ENCODE data around the gene SMYD3.

SMYD3 gene

DNA sequence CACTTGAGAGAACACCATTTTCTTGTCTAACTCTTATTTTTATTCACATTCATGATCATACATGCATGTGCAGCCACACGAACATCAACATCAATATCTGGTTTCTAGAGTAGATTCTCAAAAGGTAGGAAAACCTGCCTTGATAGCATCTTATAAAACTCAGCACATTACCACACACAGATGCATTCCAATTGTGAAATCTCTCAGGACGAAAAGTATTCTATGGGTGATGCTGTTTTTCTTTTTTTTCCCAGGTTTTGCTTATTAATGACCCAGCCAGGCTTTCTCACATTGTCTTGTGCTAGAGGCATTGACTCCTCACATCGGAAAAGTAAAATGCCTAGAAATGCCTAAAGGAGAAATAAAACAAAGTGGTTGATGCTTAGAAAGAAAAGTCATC, 789.5 kb downstream of the SMYD3 start:
- Histone ChIP-seq H3K4me1 (ENCODE audit: insufficient read depth, low read length, poor library complexity, severe bottlenecking) (no peaks in the 10 kb centered on the region), H3K9me2 (replicated peaks; ENCODE audit: low read depth, low read length) (no peaks in the 10 kb centered on the region), H3K9me3 (ENCODE audit: insufficient read depth, low read depth, low read length) (no peaks in the 10 kb centered on the region), H3K9ac (ENCODE audit: low read depth, low read length, poor library complexity, severe bottlenecking) (no peak overlapping the region), H3K27me3 (ENCODE audit: insufficient read depth, low read length, poor library complexity, severe bottlenecking) (no peaks in the 10 kb centered on the region), H3K79me2 (ENCODE audit: insufficient read depth, low read length) (no peaks in the 10 kb centered on the region), H2AFZ (ENCODE audit: low read length) (no peak overlapping the region), H3F3A (ENCODE audit: low read depth) (no peaks in the 10 kb centered on the region), H3K4me2 (ENCODE audit: low read depth, low read length, poor library complexity, severe bottlenecking) (no peak overlapping the region), H3K4me3 (ENCODE audit: low read length, poor library complexity, severe bottlenecking) (no peak overlapping the region), H4K20me1 (ENCODE audit: insufficient read depth, low read length, poor library complexity, severe bottlenecking) (no peaks in the 10 kb centered on the region), H3K36me3 (ENCODE audit: insufficient read depth, low read length) (no peaks in the 10 kb centered on the region)
- no peak for TF ChIP-seq EZH2phosphoT487 (IDR thresholded peaks at IDR 0.05; ENCODE audit: borderline replicate concordance)
- TF ChIP-seq, protein P1, sequence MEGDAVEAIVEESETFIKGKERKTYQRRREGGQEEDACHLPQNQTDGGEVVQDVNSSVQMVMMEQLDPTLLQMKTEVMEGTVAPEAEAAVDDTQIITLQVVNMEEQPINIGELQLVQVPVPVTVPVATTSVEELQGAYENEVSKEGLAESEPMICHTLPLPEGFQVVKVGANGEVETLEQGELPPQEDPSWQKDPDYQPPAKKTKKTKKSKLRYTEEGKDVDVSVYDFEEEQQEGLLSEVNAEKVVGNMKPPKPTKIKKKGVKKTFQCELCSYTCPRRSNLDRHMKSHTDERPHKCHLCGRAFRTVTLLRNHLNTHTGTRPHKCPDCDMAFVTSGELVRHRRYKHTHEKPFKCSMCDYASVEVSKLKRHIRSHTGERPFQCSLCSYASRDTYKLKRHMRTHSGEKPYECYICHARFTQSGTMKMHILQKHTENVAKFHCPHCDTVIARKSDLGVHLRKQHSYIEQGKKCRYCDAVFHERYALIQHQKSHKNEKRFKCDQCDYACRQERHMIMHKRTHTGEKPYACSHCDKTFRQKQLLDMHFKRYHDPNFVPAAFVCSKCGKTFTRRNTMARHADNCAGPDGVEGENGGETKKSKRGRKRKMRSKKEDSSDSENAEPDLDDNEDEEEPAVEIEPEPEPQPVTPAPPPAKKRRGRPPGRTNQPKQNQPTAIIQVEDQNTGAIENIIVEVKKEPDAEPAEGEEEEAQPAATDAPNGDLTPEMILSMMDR (conservative IDR thresholded peaks at IDR 0.05; ENCODE audit: low read length) = no peak

DNA sequence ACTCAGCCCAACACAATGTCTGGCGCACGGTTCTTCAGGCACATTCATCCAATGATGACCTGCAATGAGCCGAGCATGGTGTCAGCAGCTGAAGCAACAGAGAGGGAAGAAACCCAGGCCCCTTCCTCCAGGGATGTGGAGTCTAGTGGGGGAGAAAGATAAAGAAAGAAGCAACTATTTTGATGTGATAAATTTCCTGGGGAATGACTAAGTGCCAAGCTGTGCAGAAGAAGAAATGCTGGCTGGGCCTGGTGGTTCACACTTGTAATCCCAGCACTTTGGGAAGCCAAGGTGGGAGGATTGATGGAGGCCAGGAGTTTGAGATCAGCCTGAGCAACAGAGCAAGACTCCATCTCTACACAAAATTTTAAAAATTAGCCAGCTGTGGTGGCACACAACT, 790.5 kb downstream of the SMYD3 start:
- H2AFZ ChIP-seq (ENCODE audit: low read length) = no peak overlapping the region
- H3K79me2 ChIP-seq (ENCODE audit: insufficient read depth, low read length) = no peaks in the 10 kb centered on the region
- no peak overlapping the region for H3K9ac ChIP-seq (ENCODE audit: low read depth, low read length, poor library complexity, severe bottlenecking)
- H3K9me3 ChIP-seq (ENCODE audit: insufficient read depth, low read depth, low read length) = no peaks in the 10 kb centered on the region
- no peaks in the 10 kb centered on the region for H3K4me1 ChIP-seq (ENCODE audit: insufficient read depth, low read length, poor library complexity, severe bottlenecking)
- H3K36me3 ChIP-seq (ENCODE audit: insufficient read depth, low read length) = no peaks in the 10 kb centered on the region
- no peaks in the 10 kb centered on the region for H3K9me2 ChIP-seq (replicated peaks; ENCODE audit: low read depth, low read length)
- no peak overlapping the region for H3K4me3 ChIP-seq (ENCODE audit: low read length, poor library complexity, severe bottlenecking)
- H3F3A ChIP-seq (ENCODE audit: low read depth) = no peaks in the 10 kb centered on the region
- H4K20me1 ChIP-seq (ENCODE audit: insufficient read depth, low read length, poor library complexity, severe bottlenecking) = no peaks in the 10 kb centered on the region
- TF ChIP-seq EZH2phosphoT487 (IDR thresholded peaks at IDR 0.05; ENCODE audit: borderline replicate concordance) = no peak
- TF ChIP-seq, protein P1 (conservative IDR thresholded peaks at IDR 0.05; ENCODE audit: low read length) = no peak
- no peak overlapping the region for H3K4me2 ChIP-seq (ENCODE audit: low read depth, low read length, poor library complexity, severe bottlenecking)
- no peaks in the 10 kb centered on the region for H3K27me3 ChIP-seq (ENCODE audit: insufficient read depth, low read length, poor library complexity, severe bottlenecking)

DNA sequence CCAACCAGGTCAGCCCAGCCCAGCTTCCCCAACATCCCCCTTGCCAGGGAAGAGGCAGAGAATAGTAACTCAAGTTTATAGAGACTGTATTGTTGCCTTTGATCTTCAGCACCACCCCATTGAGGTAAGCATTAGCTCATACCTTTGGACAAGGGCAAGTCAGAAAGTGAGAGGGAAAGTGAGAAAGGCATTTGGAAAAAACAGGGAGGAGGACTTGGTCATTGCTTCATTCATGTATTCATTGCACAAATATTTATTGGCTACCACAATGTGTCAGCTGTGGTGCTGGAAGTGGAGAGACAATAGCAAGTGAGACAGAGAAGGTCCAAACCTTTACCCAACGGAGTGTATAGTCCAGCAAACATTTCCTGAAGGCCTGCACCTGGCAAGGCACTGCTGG, 791.1 kb downstream of the SMYD3 start:
- Histone ChIP-seq H3K27me3 (ENCODE audit: insufficient read depth, low read length, poor library complexity, severe bottlenecking) (no peaks in the 10 kb centered on the region), H3K4me3 (ENCODE audit: low read length, poor library complexity, severe bottlenecking) (no peak overlapping the region), H3K36me3 (ENCODE audit: insufficient read depth, low read length) (no peaks in the 10 kb centered on the region), H4K20me1 (ENCODE audit: insufficient read depth, low read length, poor library complexity, severe bottlenecking) (no peaks in the 10 kb centered on the region), H3K9ac (ENCODE audit: low read depth, low read length, poor library complexity, severe bottlenecking) (no peak overlapping the region), H3K9me2 (replicated peaks; ENCODE audit: low read depth, low read length) (no peaks in the 10 kb centered on the region), H3K79me2 (ENCODE audit: insufficient read depth, low read length) (no peaks in the 10 kb centered on the region), H3K4me1 (ENCODE audit: insufficient read depth, low read length, poor library complexity, severe bottlenecking) (no peaks in the 10 kb centered on the region), H3F3A (ENCODE audit: low read depth) (no peaks in the 10 kb centered on the region), H3K9me3 (ENCODE audit: insufficient read depth, low read depth, low read length) (no peaks in the 10 kb centered on the region), H2AFZ (ENCODE audit: low read length) (no peak overlapping the region), H3K4me2 (ENCODE audit: low read depth, low read length, poor library complexity, severe bottlenecking) (no peak overlapping the region)
- TF ChIP-seq, protein P1 (conservative IDR thresholded peaks at IDR 0.05; ENCODE audit: low read length) = no peak
- no peak for TF ChIP-seq EZH2phosphoT487 (IDR thresholded peaks at IDR 0.05; ENCODE audit: borderline replicate concordance)

All from Loucy (cell line).